GM19239 (cell line): ENCODE measurements around the gene CFAP161.
A peak's percentile ranks its signal among the peaks of the same experiment; 100 is the strongest.
"Not testable (repeated sequence)": the region's sequence is repeated elsewhere in the genome, so short reads cannot be mapped to it uniquely, and the experiment has no call there.

ENCODE experiments used
- DNase-seq: peaks from one replicate; pipeline ENCODE4 v3.0.0; 2011; ENCODE audit warnings: low spot score; ENCODE audit not compliant: insufficient read length
- FAIRE-seq: peaks from 2 replicates; lab custom pipeline; 2011; peaks lifted over from hg19 to GRCh38; lab: Jason Lieb, UNC

The CFAP161 gene

GRCh38 chr15:81155375-81156218 is 21.5 kb downstream of the CFAP161 start:
- no peak for DNase-seq
- peak; percentile 26 for FAIRE-seq

GRCh38 chr15:81156324-81156723 is 22.3 kb downstream of the CFAP161 start:
- DNase-seq (no peak), FAIRE-seq (no peak)

- FAIRE-seq (no peak), DNase-seq (no peak)
These were observed 23.3 kb downstream of the CFAP161 start for GRCh38 chr15:81157195-81157938.

GRCh38 chr15:81157939-81158223 is 23.8 kb downstream of the CFAP161 start:
- DNase-seq, result no peak
- FAIRE-seq, result no peak

- not testable (repeated sequence) for DNase-seq, FAIRE-seq
These were observed 24.5 kb downstream of the CFAP161 start for GRCh38 chr15:81158561-81158960.

- FAIRE-seq (no peak), DNase-seq (no peak)
These were observed 26.5 kb downstream of the CFAP161 start for GRCh38 chr15:81160312-81161159.

GRCh38 chr15:81161160-81161673 is 27.1 kb downstream of the CFAP161 start:
- DNase-seq, result no peak
- FAIRE-seq, result no peak

GRCh38 chr15:81161851-81162250 is 27.8 kb downstream of the CFAP161 start:
- FAIRE-seq (no peak), DNase-seq (no peak)

- DNase-seq (no peak), FAIRE-seq (no peak)
These were observed 30.1 kb downstream of the CFAP161 start for GRCh38 chr15:81163961-81164800.

- DNase-seq, result no peak
- no peak for FAIRE-seq
These were observed 31.5 kb downstream of the CFAP161 start for GRCh38 chr15:81165535-81165934.

GRCh38 chr15:81166636-81167305 is 32.7 kb downstream of the CFAP161 start:
- FAIRE-seq, result no peak
- no peak for DNase-seq

- DNase-seq (no peak), FAIRE-seq (no peak)
These were observed 34.1 kb downstream of the CFAP161 start for GRCh38 chr15:81168131-81168526.

GRCh38 chr15:81168644-81169043 is 34.6 kb downstream of the CFAP161 start:
- DNase-seq (no peak), FAIRE-seq (no peak)

- no peak for FAIRE-seq
These were observed 36.4 kb downstream of the CFAP161 start for GRCh38 chr15:81170511-81170910.

GRCh38 chr15:81171286-81171685 is 37.2 kb downstream of the CFAP161 start:
- no peak for DNase-seq
- FAIRE-seq, result no peak

More at GRCh38 chr15:81170511-81170910, 36.4 kb downstream of the CFAP161 start:
- no peak for DNase-seq

- DNase-seq (no peak), FAIRE-seq (no peak)
These were observed 40.2 kb downstream of the CFAP161 start for GRCh38 chr15:81174125-81174791.

GRCh38 chr15:81174792-81175327 is 40.8 kb downstream of the CFAP161 start:
- DNase-seq (no peak), FAIRE-seq (no peak)

- FAIRE-seq (no peak), DNase-seq (no peak)
These were observed 41.4 kb downstream of the CFAP161 start for GRCh38 chr15:81175496-81175895.
